ENCODE results near the gene HIGD1B.

HIGD1B gene

DNA sequence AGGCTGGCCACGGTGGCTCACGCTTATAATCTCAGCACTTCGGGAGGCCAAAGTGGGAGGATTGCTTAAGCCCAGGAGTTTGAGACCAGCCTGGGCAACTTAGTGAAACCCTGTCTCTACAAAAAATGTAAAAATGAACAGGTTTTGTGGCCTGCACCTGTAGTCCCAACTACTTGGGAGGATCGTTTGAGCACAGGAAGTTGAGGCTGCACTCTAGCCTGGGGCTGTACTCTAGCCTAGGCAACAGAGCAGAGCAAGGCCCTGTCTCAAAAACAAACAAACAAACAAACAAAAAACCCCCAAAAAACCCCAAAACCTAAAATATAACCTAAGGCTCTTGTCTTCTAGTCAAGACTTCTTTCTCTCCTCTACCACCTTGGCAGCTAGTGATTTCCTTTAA is 7.4 kb upstream of the HIGD1B start:
- DNase-seq = no peak

DNA sequence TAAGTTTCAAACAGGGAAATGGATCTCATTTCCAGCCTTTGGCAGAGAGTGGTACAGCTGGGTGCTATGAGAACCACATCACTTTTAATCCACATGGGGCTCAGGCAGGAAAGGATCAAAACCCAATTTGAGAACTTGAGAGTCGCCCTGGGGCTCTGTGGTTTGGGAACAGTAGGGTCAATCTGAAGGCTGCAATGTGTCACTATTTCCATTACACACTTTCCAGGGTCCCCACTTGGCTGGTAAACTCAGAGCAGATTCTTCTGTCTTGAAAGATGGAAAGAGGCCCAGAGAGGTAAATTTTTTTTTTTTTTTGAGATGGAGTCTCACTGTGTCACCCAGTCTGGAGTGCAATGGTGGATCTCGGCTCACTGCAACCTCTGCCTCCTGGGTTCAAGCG is 6.7 kb upstream of the HIGD1B start:
- no peak for DNase-seq

GRCh38 chr17:44842748-44843147 is 4.9 kb upstream of the HIGD1B start:
- DNase-seq = no peak

DNA sequence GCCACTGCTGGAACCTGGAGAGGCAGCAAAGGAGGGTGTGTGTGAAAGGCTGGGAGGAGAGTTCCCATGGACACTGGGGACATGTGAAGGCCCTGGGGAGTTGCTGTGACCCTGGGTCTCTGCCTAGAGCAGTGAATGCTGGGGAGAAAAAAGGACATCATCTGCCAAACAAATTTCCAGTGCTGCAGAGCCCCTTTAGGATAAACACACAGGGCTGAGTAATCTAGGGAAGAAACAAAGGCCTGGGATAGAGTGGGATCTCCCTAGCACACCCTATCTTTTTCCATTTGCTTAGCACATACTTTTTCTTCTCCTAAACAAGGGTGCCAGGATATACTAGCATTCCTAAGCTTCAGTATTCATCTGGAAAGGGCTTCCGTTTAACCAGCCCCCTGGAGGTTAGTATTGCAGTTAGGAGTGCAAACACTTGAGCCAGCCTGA is 3.3 kb upstream of the HIGD1B start:
- no peak for DNase-seq

- no peak for DNase-seq
These were observed 1.5 kb upstream of the HIGD1B start for GRCh38 chr17:44846206-44846605.

DNA sequence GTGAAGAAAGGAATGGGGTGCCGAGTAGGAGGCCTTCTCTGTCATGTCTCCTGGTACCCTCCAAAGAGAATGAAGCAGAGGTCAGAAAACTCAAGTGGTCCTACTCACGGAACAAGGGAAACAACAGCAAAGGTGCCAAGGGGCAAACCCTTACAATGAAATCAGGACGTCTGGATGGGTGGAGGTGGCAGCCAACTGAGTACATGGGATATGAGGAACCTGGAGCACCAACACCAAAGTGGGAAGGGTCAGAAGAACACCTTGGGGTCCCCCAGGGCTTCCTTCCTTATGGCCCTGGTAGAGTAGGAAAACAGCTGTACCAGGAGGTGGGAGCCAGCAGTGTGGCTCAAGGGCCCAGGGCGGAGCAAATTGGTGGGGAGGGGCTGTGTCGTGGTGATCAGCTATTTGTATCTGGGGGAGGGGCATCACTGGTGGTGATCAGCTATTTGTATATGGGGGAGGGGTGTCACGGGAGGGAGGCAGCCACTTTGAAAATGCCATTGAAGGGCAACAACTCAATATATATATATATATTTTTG is 643 bp downstream of the HIGD1B start:
- no peak for DNase-seq

GRCh38 chr17:44848961-44849489 is 1.3 kb downstream of the HIGD1B start:
- no peak for DNase-seq

DNA sequence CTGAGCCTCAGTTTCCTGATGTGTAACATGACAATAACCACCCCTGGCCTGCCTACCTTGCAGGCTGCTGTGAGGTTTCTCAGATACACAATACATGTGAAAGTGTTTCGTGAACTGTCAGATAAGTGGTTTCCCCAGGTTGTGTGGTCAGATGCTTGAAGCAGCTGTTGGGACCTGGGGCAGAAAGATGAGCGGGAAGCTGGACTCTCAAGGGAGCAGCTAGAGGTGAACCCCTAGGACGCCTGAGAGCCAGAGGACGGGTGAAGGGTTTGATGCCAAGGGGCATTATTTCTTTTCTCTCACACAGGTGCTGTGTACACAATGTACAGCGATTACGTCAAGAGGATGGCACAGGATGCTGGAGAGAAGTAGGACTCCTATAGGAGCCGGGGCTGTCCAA is 2.3 kb downstream of the HIGD1B start:
- no peak for DNase-seq

DNA sequence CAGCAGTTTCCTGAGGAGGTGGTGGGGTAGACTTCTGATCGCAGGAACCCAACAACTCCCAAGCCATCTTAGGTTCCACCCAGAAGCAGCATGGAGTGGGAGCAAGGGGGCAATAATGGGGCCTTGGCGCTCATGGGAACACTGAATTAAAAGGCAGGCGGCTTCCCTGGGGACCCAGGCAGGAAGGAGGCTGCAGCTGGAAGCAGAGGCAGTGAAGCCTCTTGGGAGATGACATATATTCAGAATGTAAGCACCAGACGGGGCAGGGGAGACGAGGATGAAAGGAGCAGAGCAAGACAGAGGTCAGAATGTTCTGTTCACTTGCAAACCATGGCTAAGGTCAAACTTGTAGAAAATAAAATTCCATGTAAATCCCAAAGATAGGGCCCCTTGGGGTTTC is 2.9 kb downstream of the HIGD1B start:
- no peak for DNase-seq

DNA sequence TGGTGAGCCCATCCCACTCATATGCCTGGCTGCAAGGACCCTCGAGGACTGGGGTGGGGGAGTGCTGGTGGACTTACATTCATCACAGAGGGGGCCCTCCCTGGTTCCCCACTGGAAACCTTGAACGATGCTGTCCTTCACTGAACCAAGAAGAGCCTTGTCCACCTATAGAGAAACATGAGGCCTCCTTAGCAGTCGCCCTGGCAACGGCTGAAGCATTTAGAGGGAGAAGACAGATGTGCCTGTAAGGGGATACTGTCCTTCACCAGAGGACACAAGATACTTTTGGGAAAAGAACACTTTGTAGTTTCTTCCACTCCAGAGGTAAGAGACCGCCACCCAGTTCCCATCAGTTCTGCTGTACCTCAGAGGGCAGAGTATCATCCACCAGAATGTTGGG is 6.5 kb downstream of the HIGD1B start:
- DNase-seq = no peak

GRCh38 chr17:44859701-44860100 is 12.0 kb downstream of the HIGD1B start:
- DNase-seq = no peak

DNA sequence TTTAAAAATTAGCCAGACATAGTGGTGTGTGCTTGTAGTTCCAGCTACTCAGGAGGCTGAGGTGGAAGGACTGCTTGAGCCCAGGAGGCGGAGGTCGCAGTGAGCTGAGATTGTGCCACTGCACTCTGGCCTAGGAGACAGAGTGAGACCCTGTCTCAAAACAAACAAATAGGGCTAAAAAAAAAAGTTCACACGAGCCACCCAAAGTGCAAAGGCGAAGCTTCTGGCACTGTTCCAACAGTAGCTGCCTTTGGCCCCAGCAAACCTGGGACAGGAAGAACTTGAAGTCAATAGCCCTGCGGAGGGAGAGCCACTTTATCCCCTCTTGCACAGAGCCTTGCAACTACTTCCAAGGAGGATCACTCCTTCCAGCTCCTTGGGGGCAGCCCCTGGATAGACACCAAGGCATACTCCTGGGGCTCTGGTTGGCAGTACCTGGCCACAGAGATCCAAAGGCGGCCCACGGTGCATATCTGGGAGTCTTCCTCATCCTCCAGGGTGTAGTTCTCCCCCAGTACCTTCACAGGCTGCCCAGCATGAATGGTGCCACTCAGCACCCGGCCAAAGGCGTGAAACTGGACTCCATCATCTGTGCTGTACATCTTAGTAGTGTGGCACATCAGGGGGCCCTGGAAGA is 14.7 kb downstream of the HIGD1B start:
- DNase-seq = no peak

GRCh38 chr17:44863061-44863918 is 15.6 kb downstream of the HIGD1B start:
- no peak for DNase-seq

- no peak for DNase-seq
These were observed 17.1 kb downstream of the HIGD1B start for GRCh38 chr17:44864831-44865230.

- DNase-seq = peak; percentile 64 to 79
These were observed 17.6 kb downstream of the HIGD1B start for GRCh38 chr17:44865231-44865660.

GRCh38 chr17:44865931-44866330 is 18.2 kb downstream of the HIGD1B start:
- DNase-seq = no peak

GRCh38 chr17:44867841-44868240 is 20.2 kb downstream of the HIGD1B start:
- DNase-seq = no peak

DNA sequence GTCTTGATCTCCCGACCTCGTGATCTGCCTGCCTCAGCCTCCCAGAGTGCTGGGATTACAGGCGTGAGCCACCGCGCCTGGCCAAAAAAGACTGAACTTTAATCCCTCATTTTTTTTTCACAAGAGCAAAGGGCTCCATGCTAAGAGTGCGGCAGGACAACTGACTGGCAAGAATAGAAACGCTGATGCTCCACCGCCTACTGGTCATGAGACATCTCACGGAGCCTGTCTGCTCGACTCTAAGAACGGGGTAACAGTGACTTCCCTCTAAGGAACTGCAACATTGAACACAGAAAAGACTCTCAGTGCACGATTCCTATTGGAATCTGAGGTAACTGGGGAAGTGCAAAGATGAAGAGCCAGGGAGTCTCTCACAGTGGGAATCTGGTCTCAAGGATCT is 23.9 kb downstream of the HIGD1B start:
- DNase-seq = no peak

DNA sequence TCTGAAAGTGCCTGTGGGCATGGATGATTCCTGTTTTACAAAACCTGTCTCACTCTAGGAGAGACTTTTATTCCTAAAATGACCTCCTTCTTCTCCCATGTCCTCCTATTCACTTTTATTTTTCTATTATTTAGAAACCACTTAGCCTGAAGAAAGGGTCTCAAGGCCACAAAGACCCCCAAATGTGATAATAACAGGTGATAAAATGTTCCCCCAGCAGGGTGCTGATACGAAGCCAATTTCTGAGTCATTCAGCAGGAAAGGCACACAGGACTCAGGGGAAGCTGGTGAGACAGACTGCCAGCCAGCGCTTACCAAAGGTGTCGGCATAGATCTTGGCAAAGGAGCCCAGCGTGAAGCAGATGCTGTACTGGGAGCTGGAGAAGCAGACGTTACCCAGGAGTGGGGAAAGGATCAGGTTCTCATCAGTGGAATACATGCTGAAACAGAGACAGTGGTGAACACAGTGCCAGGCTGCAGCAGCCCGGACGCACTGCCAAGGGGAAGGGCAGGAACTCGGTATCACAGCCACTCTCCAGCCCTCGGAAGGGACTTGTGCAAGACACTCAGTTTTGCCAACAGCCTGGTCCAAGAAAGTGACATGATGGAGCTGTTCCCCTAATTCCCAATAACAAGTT is 24.6 kb downstream of the HIGD1B start:
- no peak for DNase-seq

DNA sequence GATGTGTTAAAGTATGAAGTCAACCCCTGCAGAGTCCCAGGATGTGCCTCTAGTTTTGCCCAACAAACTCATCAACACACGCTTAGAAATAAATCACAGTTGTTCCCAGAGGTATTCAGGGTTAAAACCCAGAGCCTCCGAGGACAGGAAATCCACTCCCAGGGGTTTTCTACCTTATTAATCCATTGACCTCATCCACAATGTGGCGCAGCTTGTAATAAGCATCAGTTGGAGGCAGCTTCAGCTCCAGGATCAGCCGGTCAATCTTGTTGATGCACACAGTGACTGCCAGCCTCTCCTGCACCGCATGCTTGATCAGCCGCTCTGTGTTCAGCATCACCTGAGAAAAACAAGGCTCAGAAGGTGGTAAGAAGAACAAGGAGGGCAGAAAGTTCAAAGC is 28.1 kb downstream of the HIGD1B start:
- DNase-seq = no peak

DNA sequence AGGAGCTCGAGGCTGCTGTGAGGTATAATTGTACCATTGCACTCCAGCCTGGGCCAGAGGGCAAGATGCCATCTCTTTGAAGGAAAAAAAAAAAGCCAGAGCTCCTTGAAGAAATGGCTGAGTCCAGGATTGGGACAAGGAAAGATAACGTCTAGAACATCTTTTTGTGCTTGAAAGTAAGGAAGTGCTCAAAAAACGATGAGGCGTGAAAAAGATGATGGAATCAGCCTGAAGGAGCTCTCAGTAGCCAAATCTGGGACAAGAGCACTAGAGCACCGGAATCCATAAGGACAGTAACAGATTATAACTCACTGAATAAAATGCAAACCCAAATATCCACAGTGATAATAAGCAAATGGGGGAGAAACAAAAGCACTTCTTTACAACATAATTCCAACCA is 29.4 kb downstream of the HIGD1B start:
- DNase-seq = no peak

- peak; percentile 10 to 40 for DNase-seq
These were observed 31.0 kb downstream of the HIGD1B start for GRCh38 chr17:44878627-44879221.

DNA sequence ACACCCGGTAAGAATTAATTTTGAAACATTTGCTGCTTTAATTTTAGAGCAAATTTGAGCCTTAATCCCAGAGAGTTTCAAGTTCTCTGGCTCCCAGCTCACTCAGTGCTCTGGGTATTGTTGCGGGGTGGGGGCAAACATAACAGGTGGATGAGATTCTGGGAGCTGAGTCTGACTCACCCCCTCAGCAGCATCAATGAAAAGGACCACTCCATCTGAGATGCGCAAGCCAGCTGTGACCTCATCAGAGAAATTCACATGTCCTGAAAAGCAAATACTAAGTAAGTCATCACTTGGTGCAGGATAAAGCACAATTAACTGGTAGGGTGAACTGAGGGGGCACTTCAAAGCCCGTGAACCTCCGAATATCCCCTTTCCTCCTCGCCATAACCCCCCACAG is 31.7 kb downstream of the HIGD1B start:
- DNase-seq = no peak

Data from CD4-positive, alpha-beta T cell treated with Interferon alpha-2 for 1 hour (primary cell).